ENCODE data around the gene RPGRIP1. TPM values are rescaled to one million over a fixed set of nuclear protein-coding genes. Genes with fewer than 3 reads are reported as not detected.
"Not testable (repeated sequence)": the region's sequence is repeated elsewhere in the genome, so short reads cannot be mapped to it uniquely, and the experiment has no call there.

The RPGRIP1 gene
- total RNA-seq, 1 donor from 2014 or later: 1.1 TPM

GRCh38 chr14:21248338-21248737 is 31.5 kb upstream of the RPGRIP1 start:
- peaks cover 77% of the 10 kb centered on the region for H3K36me3 ChIP-seq
- DNase-seq (no peak), ATAC-seq (no peak)
- TF ChIP-seq, protein P1, sequence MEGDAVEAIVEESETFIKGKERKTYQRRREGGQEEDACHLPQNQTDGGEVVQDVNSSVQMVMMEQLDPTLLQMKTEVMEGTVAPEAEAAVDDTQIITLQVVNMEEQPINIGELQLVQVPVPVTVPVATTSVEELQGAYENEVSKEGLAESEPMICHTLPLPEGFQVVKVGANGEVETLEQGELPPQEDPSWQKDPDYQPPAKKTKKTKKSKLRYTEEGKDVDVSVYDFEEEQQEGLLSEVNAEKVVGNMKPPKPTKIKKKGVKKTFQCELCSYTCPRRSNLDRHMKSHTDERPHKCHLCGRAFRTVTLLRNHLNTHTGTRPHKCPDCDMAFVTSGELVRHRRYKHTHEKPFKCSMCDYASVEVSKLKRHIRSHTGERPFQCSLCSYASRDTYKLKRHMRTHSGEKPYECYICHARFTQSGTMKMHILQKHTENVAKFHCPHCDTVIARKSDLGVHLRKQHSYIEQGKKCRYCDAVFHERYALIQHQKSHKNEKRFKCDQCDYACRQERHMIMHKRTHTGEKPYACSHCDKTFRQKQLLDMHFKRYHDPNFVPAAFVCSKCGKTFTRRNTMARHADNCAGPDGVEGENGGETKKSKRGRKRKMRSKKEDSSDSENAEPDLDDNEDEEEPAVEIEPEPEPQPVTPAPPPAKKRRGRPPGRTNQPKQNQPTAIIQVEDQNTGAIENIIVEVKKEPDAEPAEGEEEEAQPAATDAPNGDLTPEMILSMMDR (IDR thresholded peaks at IDR 0.05): no peak
- H3K4me1 ChIP-seq: peaks cover 41% of the 10 kb centered on the region
- intact Hi-C loops (cut with DNase I): no loop called here
- no peaks in the 10 kb centered on the region for H3K27me3 ChIP-seq (ENCODE audit: low read depth)
- no peaks in the 10 kb centered on the region for H3K9me3 ChIP-seq
- no peak overlapping the region for H3K27ac ChIP-seq
- no peak overlapping the region for H3K4me3 ChIP-seq

DNA sequence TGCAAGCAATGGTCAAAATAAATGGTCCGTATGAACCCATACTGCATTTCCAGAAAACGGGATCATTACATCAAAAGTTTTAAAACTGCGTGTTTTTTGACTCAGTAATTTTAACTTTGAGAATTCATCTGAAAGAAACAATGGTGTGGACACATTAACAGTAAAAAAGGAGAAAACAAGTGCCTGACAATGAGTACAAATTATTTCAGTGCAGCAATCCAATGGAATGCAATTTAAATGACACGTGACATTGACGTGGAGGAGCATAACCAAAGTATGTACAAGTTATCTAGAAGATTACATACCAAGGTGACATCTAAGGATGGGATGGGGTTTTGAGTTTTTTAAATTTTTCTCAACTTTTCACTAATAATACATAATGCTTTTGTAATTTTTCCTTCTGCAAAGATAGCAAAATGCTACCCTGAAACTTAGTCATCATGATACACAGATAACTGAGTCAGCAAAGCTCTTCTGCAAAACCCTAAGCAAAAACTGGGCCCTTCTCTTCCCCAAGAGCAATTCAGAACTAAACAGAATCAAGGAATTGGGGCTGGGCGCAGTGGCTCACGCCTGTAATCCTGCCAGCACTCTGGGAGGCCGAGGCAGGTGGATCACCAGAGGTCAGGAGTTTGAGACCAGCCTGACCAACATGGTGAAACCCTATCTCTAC is 31.0 kb upstream of the RPGRIP1 start:
- intact Hi-C loops (cut with DNase I): no loop called here
- peaks cover 39% of the 10 kb centered on the region for H3K4me1 ChIP-seq
- H3K27me3 ChIP-seq (ENCODE audit: low read depth): no peaks in the 10 kb centered on the region
- H3K9me3 ChIP-seq: no peaks in the 10 kb centered on the region
- H3K36me3 ChIP-seq: peaks cover 80% of the 10 kb centered on the region
- DNase-seq: no peak
- TF ChIP-seq, protein P1 (IDR thresholded peaks at IDR 0.05): no peak
- H3K4me3 ChIP-seq: no peak overlapping the region
- ATAC-seq: no peak
- H3K27ac ChIP-seq: no peak overlapping the region

- DNase-seq (no peak), ATAC-seq (no peak)
- Histone ChIP-seq H3K27ac (no peak overlapping the region), H3K27me3 (ENCODE audit: low read depth) (no peaks in the 10 kb centered on the region), H3K9me3 (no peaks in the 10 kb centered on the region), H3K36me3 (peaks cover 78% of the 10 kb centered on the region), H3K4me1 (peaks cover 32% of the 10 kb centered on the region), H3K4me3 (no peak overlapping the region)
- intact Hi-C loops (cut with DNase I): no loop called here
- TF ChIP-seq, protein P1 (IDR thresholded peaks at IDR 0.05): no peak
Observed at GRCh38 chr14:21251215-21251614, 28.7 kb upstream of the RPGRIP1 start.

GRCh38 chr14:21252149-21252548 is 27.7 kb upstream of the RPGRIP1 start:
- Histone ChIP-seq H3K27me3 (ENCODE audit: low read depth) (no peaks in the 10 kb centered on the region), H3K9me3 (no peaks in the 10 kb centered on the region), H3K36me3 (peaks cover 87% of the 10 kb centered on the region), H3K4me3 (no peak overlapping the region), H3K4me1 (peaks cover 33% of the 10 kb centered on the region), H3K27ac (no peak overlapping the region)
- no peak for ATAC-seq
- no peak for DNase-seq
- TF ChIP-seq, protein P1 (IDR thresholded peaks at IDR 0.05): no peak
- intact Hi-C loops (cut with DNase I): no loop called here

DNA sequence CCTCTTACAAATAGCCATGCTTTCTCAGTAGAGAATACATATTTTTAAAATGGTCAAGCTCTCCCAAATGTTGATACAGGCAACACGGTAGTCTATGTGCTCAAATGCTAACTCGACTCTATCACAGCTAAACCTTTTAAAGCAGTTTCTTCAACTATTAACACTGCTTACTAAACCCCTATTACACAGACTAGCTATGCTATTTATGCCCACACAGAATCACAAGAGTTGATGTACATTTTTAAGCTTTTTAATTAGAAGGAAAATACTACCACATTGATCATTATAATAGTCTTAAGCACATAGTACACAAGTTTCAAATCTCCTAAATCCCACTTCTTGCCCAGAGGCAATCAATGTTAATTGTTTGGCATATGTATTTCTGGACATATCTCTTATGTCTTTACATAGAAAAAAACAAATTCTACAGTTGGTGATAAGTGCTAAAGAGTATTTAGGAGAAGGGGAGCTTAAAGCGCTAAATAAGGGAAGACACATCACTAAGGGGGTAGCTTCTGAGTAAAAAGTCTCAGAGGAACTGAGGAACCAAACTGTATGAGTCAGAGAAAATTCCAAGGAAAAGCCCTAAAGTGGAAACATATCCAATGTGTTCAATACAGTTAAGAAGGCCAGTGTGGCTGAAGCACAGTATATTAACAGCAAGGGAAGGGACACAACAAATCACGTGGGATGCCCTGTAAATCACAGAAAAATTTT is 24.3 kb upstream of the RPGRIP1 start:
- intact Hi-C loops (cut with DNase I): no loop called here
- H3K36me3 ChIP-seq: peaks cover 90% of the 10 kb centered on the region
- peaks cover 47% of the 10 kb centered on the region for H3K4me1 ChIP-seq
- no peak for DNase-seq
- TF ChIP-seq, protein P1 (IDR thresholded peaks at IDR 0.05): no peak
- no peak overlapping the region for H3K27ac ChIP-seq
- no peak overlapping the region for H3K4me3 ChIP-seq
- H3K27me3 ChIP-seq (ENCODE audit: low read depth): no peaks in the 10 kb centered on the region
- no peaks in the 10 kb centered on the region for H3K9me3 ChIP-seq
- ATAC-seq: no peak

DNA sequence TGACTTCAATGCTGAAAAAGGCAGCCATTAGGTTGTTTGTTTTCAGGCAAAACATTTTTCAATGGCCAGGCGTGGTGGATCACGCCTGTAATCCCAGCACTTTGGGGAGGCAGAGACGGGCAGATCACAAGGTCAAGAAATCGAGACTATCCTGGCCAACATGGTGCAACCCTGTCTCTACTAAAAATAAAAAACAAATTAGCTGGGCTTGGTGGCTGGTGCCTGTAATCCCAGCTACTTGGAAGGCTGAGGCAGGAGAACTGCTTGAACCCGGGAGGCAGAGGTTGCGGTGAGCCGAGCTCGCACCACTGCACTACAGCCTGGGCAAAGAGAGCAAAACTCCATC is 23.8 kb upstream of the RPGRIP1 start:
- H3K27ac ChIP-seq; intact Hi-C loops (cut with DNase I); H3K9me3 ChIP-seq; H3K27me3 ChIP-seq (ENCODE audit: low read depth); H3K4me3 ChIP-seq; ATAC-seq; DNase-seq: not testable (repeated sequence)
- Histone ChIP-seq H3K36me3 (peaks cover 90% of the 10 kb centered on the region), H3K4me1 (peaks cover 47% of the 10 kb centered on the region)
